ENCODE results near the gene KCNS3. TPM values are rescaled to one million over a fixed set of nuclear protein-coding genes. Genes with fewer than 3 reads are reported as not detected.

KCNS3 gene
- total RNA-seq, 4 donors from 2014 or later = 13.7 to 65.4 (median 52.9) TPM

DNA sequence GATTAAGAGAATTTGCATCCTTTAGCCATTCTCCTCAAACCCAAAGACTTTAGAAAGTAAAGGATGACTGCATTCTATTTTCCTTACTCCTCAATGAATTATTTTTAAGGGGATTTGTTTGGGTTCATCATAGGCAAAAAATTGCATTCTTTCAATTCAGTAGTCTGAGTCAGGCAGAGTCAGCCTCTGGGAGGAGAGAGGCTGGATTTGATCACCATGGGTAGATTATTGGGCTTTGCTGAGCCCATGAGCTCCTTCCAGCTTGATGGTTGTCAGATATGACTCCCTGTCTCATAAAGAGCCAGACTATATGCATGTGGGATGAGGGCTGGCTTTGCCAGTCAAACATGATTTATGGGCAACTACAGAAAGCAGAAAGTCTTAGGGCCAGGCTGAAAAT lies 101.2 kb downstream of the KCNS3 start:
- no peak for DNase-seq
- no peak overlapping the region for H3K4me3 ChIP-seq
- H3K27ac ChIP-seq = no peak overlapping the region
- H3K36me3 ChIP-seq = no peaks in the 10 kb centered on the region
- no peaks in the 10 kb centered on the region for H3K9me3 ChIP-seq
- TF ChIP-seq POLR2A (IDR thresholded peaks at IDR 0.05) (no peak), EP300 (IDR thresholded peaks at IDR 0.05; ENCODE audit: low read depth) (no peak), POLR2AphosphoS5 (IDR thresholded peaks at IDR 0.05) (no peak)
- TF ChIP-seq, protein P1, sequence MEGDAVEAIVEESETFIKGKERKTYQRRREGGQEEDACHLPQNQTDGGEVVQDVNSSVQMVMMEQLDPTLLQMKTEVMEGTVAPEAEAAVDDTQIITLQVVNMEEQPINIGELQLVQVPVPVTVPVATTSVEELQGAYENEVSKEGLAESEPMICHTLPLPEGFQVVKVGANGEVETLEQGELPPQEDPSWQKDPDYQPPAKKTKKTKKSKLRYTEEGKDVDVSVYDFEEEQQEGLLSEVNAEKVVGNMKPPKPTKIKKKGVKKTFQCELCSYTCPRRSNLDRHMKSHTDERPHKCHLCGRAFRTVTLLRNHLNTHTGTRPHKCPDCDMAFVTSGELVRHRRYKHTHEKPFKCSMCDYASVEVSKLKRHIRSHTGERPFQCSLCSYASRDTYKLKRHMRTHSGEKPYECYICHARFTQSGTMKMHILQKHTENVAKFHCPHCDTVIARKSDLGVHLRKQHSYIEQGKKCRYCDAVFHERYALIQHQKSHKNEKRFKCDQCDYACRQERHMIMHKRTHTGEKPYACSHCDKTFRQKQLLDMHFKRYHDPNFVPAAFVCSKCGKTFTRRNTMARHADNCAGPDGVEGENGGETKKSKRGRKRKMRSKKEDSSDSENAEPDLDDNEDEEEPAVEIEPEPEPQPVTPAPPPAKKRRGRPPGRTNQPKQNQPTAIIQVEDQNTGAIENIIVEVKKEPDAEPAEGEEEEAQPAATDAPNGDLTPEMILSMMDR (IDR thresholded peaks at IDR 0.05) = no peak
- in situ Hi-C loops (cut with MboI; ENCODE audit: low pct_ligation_motif_present in 1 of 4, low pct_unique_long_range_greater_than_20kb in 1 of 4, low sequenced_read_pairs in 3 of 4) (no loop called here), intact Hi-C loops (cut with DNase I; ENCODE audit: low total_unique reads) (no loop called here)
- no peaks in the 10 kb centered on the region for H3K27me3 ChIP-seq
- H3K4me1 ChIP-seq = peaks cover 5 to 9% (median 7%) of the 10 kb centered on the region in 4 donors

DNA sequence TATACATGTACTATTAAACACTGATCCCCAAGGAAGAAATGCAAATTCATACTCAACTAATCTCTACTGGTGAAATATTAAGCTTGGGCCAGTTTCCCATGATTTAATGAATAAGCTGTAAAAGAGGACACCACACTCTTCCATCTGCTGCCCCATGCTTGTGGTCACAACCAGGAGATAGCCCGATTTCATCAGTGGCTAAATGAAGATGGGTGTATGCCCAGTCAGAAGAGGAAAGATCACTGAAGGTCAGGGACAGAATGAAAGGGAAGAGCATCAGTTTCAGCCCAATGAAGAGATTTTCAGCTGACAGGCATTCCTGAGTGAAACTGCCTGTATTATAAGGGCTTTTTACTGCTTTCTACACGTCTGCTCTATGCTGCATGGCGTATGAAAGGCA lies 103.5 kb downstream of the KCNS3 start:
- in situ Hi-C loops (cut with MboI; ENCODE audit: low pct_ligation_motif_present in 1 of 4, low pct_unique_long_range_greater_than_20kb in 1 of 4, low sequenced_read_pairs in 3 of 4) (no loop called here), intact Hi-C loops (cut with DNase I; ENCODE audit: low total_unique reads) (no loop called here)
- H3K9me3 ChIP-seq = no peaks in the 10 kb centered on the region
- H3K4me3 ChIP-seq = no peak overlapping the region
- H3K27me3 ChIP-seq = no peaks in the 10 kb centered on the region
- WGBS, 2 donors (ENCODE audit: low coverage in 1 of 2) = 50 to 66% methylated on average over 2 to 3 of the region's 3 CpGs
- peaks cover 0 to 5% (median 1%) of the 10 kb centered on the region in 4 donors for H3K4me1 ChIP-seq
- DNase-seq = no peak
- TF ChIP-seq EP300 (IDR thresholded peaks at IDR 0.05; ENCODE audit: low read depth) = no peak
- no peak for TF ChIP-seq POLR2A (IDR thresholded peaks at IDR 0.05)
- TF ChIP-seq POLR2AphosphoS5 (IDR thresholded peaks at IDR 0.05) = no peak
- TF ChIP-seq, protein P1 (IDR thresholded peaks at IDR 0.05) = no peak
- H3K27ac ChIP-seq = no peak overlapping the region
- no peaks in the 10 kb centered on the region for H3K36me3 ChIP-seq

Other genes starting within 250 kb of the KCNS3 start
- gene SMC6, start 124.9 kb upstream of the KCNS3 start, total RNA-seq = 10 to 100 TPM; 15.7 to 49.1 (median 36.2) TPM
- 100 to 1,000 TPM in 1 of 4 donors, 10 to 100 TPM in 3; 36.4 to 110 (median 63.7) TPM for gene GEN1, start 124.5 kb upstream of the KCNS3 start, total RNA-seq
- gene MSGN1, start 62.2 kb upstream of the KCNS3 start, total RNA-seq = 1 to 10 TPM in 1 of 4 donors, not detected in 3; 1.3 TPM

Data from transverse colon (tissue), 4 donors.